H1 (cell line): Measurements from ENCODE around the gene PMFBP1. TPM values are rescaled to one million over a fixed set of nuclear protein-coding genes. Genes with fewer than 3 reads are reported as not detected.

Experiments
- CTCF ChIA-PET: fragments of 300-600 bp; sonication (Branson Sonifier 250); formaldehyde crosslinking; loops from one replicate; lab custom pipeline; 2021; ENCODE audit not compliant: partially characterized antibody; lab: Charles Lee
- POLR2A ChIA-PET: fragments of 300-600 bp; sonication (Branson Sonifier 250); formaldehyde crosslinking; loops from one replicate; lab custom pipeline; 2021; ENCODE audit warnings: inconsistent platforms; ENCODE audit not compliant: partially characterized antibody; lab: Charles Lee
- DNase-seq, 2 experiments: peaks; one replicate each; pipeline versions ENCODE4 v3.0.0 to v3.0.0-alpha.2; 2010 to 2022; ENCODE audit warnings: low spot score in 2 of 2, low read depth in 1 of 2, mixed read lengths in 1 of 2
- FAIRE-seq: peaks from 2 replicates; lab custom pipeline; 2011; peaks lifted over from hg19 to GRCh38; lab: Jason Lieb, UNC
- H2AFZ ChIP-seq: 2 replicates; pipeline ENCODE4 v1.8.1; 2012; ENCODE audit warnings: low read length, inconsistent platforms
- H2AK5ac ChIP-seq: 2 replicates; pipeline ENCODE4 v1.6.1; 2013; ENCODE audit warnings: low read depth, low read length
- H2BK120ac ChIP-seq: replicated peaks from 2 replicates; pipeline ENCODE3; 2013; ENCODE audit warnings: low read depth, low read length, inconsistent platforms
- H2BK12ac ChIP-seq: 2 replicates; pipeline ENCODE4 v1.6.1; 2013; ENCODE audit warnings: low read depth, low read length
- H2BK15ac ChIP-seq: 2 replicates; pipeline ENCODE4 v1.6.1; 2013; ENCODE audit warnings: low read length
- H2BK20ac ChIP-seq: 2 replicates; pipeline ENCODE4 v1.6.1; 2013; ENCODE audit warnings: low read length
- H2BK5ac ChIP-seq: 2 replicates; pipeline ENCODE4 v1.6.1; 2013; ENCODE audit warnings: low read depth, low read length
- H3K14ac ChIP-seq: 2 replicates; pipeline ENCODE4 v1.6.1; 2013; ENCODE audit warnings: inconsistent platforms; ENCODE audit not compliant: insufficient read length
- H3K18ac ChIP-seq: 2 replicates; pipeline ENCODE4 v1.6.1; 2013; ENCODE audit warnings: low read length; ENCODE audit errors: extremely low read depth
- H3K23ac ChIP-seq: 2 replicates; pipeline ENCODE4 v1.6.1; 2013; ENCODE audit warnings: inconsistent platforms; ENCODE audit not compliant: insufficient read length
- H3K23me2 ChIP-seq: 2 replicates; pipeline ENCODE4 v1.6.1; 2013; ENCODE audit warnings: low read depth, low read length
- H3K27ac ChIP-seq: 2 replicates; pipeline ENCODE4 v1.6.1; 2011; ENCODE audit warnings: low read depth, low read length, inconsistent platforms
- H3K27me3 ChIP-seq, 4 experiments: replicated peaks in 1 of 4; 1 replicate in 1 of 4; 2 replicates in 3 of 4; pipeline versions ENCODE4 v1.6.1 to v1.8.1; 2011 to 2013; ENCODE audit warnings: low read length in 3 of 4, mild to moderate bottlenecking in 3 of 4, inconsistent platforms in 2 of 4, mixed read lengths in 2 of 4, moderate library complexity in 1 of 4; ENCODE audit not compliant: control insufficient read depth in 3 of 4, insufficient read depth in 3 of 4; ENCODE audit errors: extremely low read depth in 1 of 4
- H3K36me3 ChIP-seq, 4 experiments: 2 replicates each; pipeline versions ENCODE4 v1.6.1 to v1.8.1; 2011 to 2013; ENCODE audit warnings: mild to moderate bottlenecking in 4 of 4, low read length in 3 of 4, moderate library complexity in 2 of 4, control low read depth in 1 of 4, inconsistent platforms in 1 of 4; ENCODE audit not compliant: insufficient read depth in 4 of 4, control insufficient read depth in 2 of 4
- H3K4ac ChIP-seq: replicated peaks from 2 replicates; pipeline ENCODE3; 2013; ENCODE audit warnings: low read length, low read depth, mixed read lengths, inconsistent platforms; ENCODE audit not compliant: insufficient read length
- H3K4me1 ChIP-seq, 4 experiments: replicated peaks in 1 of 4; 1 replicate in 1 of 4; 2 replicates in 3 of 4; pipeline versions ENCODE4 v1.6.1 to v1.8.1; 2011 to 2013; ENCODE audit warnings: low read length in 3 of 4, inconsistent platforms in 2 of 4, mixed read lengths in 1 of 4; ENCODE audit not compliant: insufficient read depth in 4 of 4, control insufficient read depth in 3 of 4
- H3K4me2 ChIP-seq, 2 experiments: 2 replicates each; pipeline versions ENCODE4 v1.6.1 to v1.8.1; 2011 to 2013; ENCODE audit warnings: low read depth in 2 of 2, low read length in 2 of 2, control low read depth in 1 of 2, inconsistent platforms in 1 of 2, mild to moderate bottlenecking in 1 of 2; ENCODE audit not compliant: insufficient read depth in 1 of 2
- H3K4me3 ChIP-seq, 4 experiments: fragments of 200-600, 300-600 bp in 1 of 4; sonication (generic), shearing (Covaris generic), sonication (Bioruptor Twin) in 1 of 4; 2 replicates each; pipeline versions ENCODE4 v1.5.1 to v1.8.1; 2011 to 2016; ENCODE audit warnings: low read length in 4 of 4, low read depth in 3 of 4, control low read depth in 2 of 4, inconsistent platforms in 2 of 4, mild to moderate bottlenecking in 2 of 4, mixed read lengths in 1 of 4, moderate library complexity in 1 of 4; ENCODE audit not compliant: insufficient read depth in 2 of 4; ENCODE audit errors: extremely low read depth in 1 of 4
- H3K56ac ChIP-seq: replicated peaks from 2 replicates; pipeline ENCODE3; 2013; ENCODE audit warnings: low read depth, mild to moderate bottlenecking, mixed read lengths, low read length, inconsistent platforms; ENCODE audit not compliant: insufficient read length
- H3K79me1 ChIP-seq: 2 replicates; pipeline ENCODE4 v1.6.1; 2013; ENCODE audit warnings: low read depth, low read length, control low read depth
- H3K79me2 ChIP-seq, 2 experiments: 2 replicates each; pipeline versions ENCODE4 v1.6.1 to v1.8.1; 2012 to 2013; ENCODE audit warnings: low read length in 2 of 2, mild to moderate bottlenecking in 2 of 2, inconsistent platforms in 1 of 2; ENCODE audit not compliant: insufficient read depth in 2 of 2, control insufficient read depth in 1 of 2
- H3K9ac ChIP-seq, 4 experiments: replicated peaks in 1 of 4; 1 replicate in 1 of 4; 2 replicates in 3 of 4; pipeline versions ENCODE4 v1.6.1 to v1.8.1; 2011 to 2013; ENCODE audit warnings: low read depth in 3 of 4, low read length in 3 of 4, control low read depth in 2 of 4, mild to moderate bottlenecking in 2 of 4, moderate library complexity in 2 of 4, inconsistent platforms in 1 of 4; ENCODE audit errors: extremely low read depth in 1 of 4
- H3K9me3 ChIP-seq, 2 experiments: 2 replicates each; pipeline versions ENCODE4 v1.6.1 to v1.8.1; 2012 to 2013; ENCODE audit warnings: mild to moderate bottlenecking in 2 of 2, moderate library complexity in 2 of 2, control low read depth in 1 of 2, inconsistent platforms in 1 of 2, low read depth in 1 of 2, low read length in 1 of 2, mixed read lengths in 1 of 2; ENCODE audit not compliant: insufficient read depth in 2 of 2
- H4K20me1 ChIP-seq, 2 experiments: replicated peaks in 1 of 2; 2 replicates each; pipeline versions ENCODE3 to v1.8.1; 2011 to 2013; ENCODE audit warnings: inconsistent platforms in 2 of 2, low read length in 2 of 2, mild to moderate bottlenecking in 1 of 2; ENCODE audit not compliant: insufficient read depth in 2 of 2, control insufficient read depth in 1 of 2
- H4K5ac ChIP-seq: 2 replicates; pipeline ENCODE4 v1.6.1; 2013; ENCODE audit warnings: low read length, low read depth, mixed read lengths, inconsistent platforms; ENCODE audit not compliant: insufficient read length
- H4K8ac ChIP-seq: 2 replicates; pipeline ENCODE4 v1.8.0; 2013; ENCODE audit warnings: mild to moderate bottlenecking, moderate library complexity, low read length, inconsistent platforms; ENCODE audit not compliant: insufficient read depth; ENCODE audit errors: extremely low read depth
- H4K91ac ChIP-seq: replicated peaks from 2 replicates; pipeline ENCODE3; 2013; ENCODE audit warnings: low read length, mixed read lengths, inconsistent platforms; ENCODE audit not compliant: insufficient read length
- ASH2L ChIP-seq: fragments of 200-600, 300-600 bp; sonication (generic); IDR thresholded peaks from one replicate; pipeline ENCODE4 v1.7.1; 2017; ENCODE audit warnings: low read length
- BACH1 ChIP-seq: IDR thresholded peaks from 2 replicates; pipeline ENCODE4 v1.6.1; 2012; ENCODE audit warnings: low read length, improper control_type of control experiment
- CBX5 ChIP-seq: fragments of 300-800, 300-1000 bp; sonication (generic); IDR thresholded peaks from 2 replicates; pipeline ENCODE4 v1.7.1; 2016; ENCODE audit warnings: antibody characterized with exemption, low read length, low read depth
- GABPA ChIP-seq: IDR thresholded peaks from 2 replicates; pipeline ENCODE4 v1.6.1; 2011; ENCODE audit warnings: mild to moderate bottlenecking, low read length, moderate library complexity, borderline replicate concordance; ENCODE audit not compliant: insufficient read depth
- HDAC2 ChIP-seq, 2 experiments: fragments of 300-600 bp in 1 of 2; sonication (generic) in 1 of 2; IDR thresholded peaks; 2 replicates each; pipeline ENCODE4 v1.6.1; 2011 to 2012; ENCODE audit warnings: low read depth in 2 of 2, low read length in 2 of 2, mild to moderate bottlenecking in 2 of 2, moderate library complexity in 2 of 2, borderline replicate concordance in 1 of 2, inconsistent platforms in 1 of 2
- JUN ChIP-seq: IDR thresholded peaks from 2 replicates; pipeline ENCODE4 v1.6.1; 2011; ENCODE audit warnings: low read depth, mild to moderate bottlenecking, improper control_type of control experiment, low read length
- POLR2A ChIP-seq, 2 experiments: IDR thresholded peaks; 1 replicate in 1 of 2; 2 replicates in 1 of 2; pipeline ENCODE4 v1.6.1; 2011; ENCODE audit warnings: low read depth in 2 of 2, low read length in 2 of 2, mild to moderate bottlenecking in 2 of 2; ENCODE audit errors: control extremely low read depth in 1 of 2
- SIN3A ChIP-seq, 2 experiments: IDR thresholded peaks in 1 of 2; conservative IDR thresholded peaks in 1 of 2; 2 replicates each; pipeline ENCODE4 v1.6.1; 2011 to 2012; ENCODE audit warnings: low read length in 2 of 2, improper control_type of control experiment in 1 of 2, low read depth in 1 of 2, mild to moderate bottlenecking in 1 of 2
- SIX5 ChIP-seq: IDR thresholded peaks from 2 replicates; pipeline ENCODE4 v1.6.1; 2011; ENCODE audit warnings: mild to moderate bottlenecking, low read depth, low read length
- SP1 ChIP-seq: IDR thresholded peaks from 2 replicates; pipeline ENCODE4 v1.6.1; 2011; ENCODE audit warnings: low read depth, low read length
- WGBS, 2 experiments: shearing (Covaris generic) in 1 of 2; methylation state at CpG; one replicate each; pipeline versions ENCODE4 v1.1.6 to v1.1.7; 2013 to 2015; ENCODE audit warnings: low lambda C conversion rate in 2 of 2, mixed read lengths in 2 of 2, inconsistent platforms in 1 of 2, low coverage in 1 of 2, missing lambda C conversion rate in 1 of 2; ENCODE audit not compliant: insufficient replicate concordance in 2 of 2, insufficient coverage in 1 of 2, insufficient read length in 1 of 2; ENCODE audit errors: extremely low coverage in 1 of 2, missing lambda C conversion rate in 1 of 2; 5-methylcytosine and 5-hydroxymethylcytosine counted together
- polyA plus RNA-seq, 7 experiments: library from polyadenylated mRNA; depleted of rRNA in 3 of 7; stranded (reverse) in 5 of 7; unstranded in 2 of 7; fragments of >200 nt in 5 of 7; fragments of 200-250 nt in 2 of 7; gene quantifications; 1 replicate in 5 of 7; 2 replicates in 1 of 7; 4 replicates in 1 of 7; pipeline versions ENCODE4 v1.2.1 to v1.2.3, GENCODE V29; 2011 to 2013; ENCODE audit warnings: missing spikeins in 2 of 7, mixed read lengths in 2 of 7
- total RNA-seq: library from RNA; stranded (reverse); fragmentation: NEBNext Ultra II Directional; extraction: Animal tissue kit (Norgen Biotek cat#: 25700); gene quantifications from 2 replicates; pipeline ENCODE4 v1.2.1, GENCODE V29; 2021
- TF ChIP-seq, protein P1 (sequence below), 3 experiments: IDR thresholded peaks; 1 replicate in 2 of 3; 2 replicates in 1 of 3; pipeline versions ENCODE4 v1.5.1 to v1.6.1; 2011; ENCODE audit warnings: low read length in 3 of 3, mild to moderate bottlenecking in 3 of 3, inconsistent platforms in 2 of 3, low read depth in 1 of 3, moderate library complexity in 1 of 3; ENCODE audit not compliant: insufficient read depth in 1 of 3; ENCODE audit errors: control extremely low read depth in 1 of 3
- TF ChIP-seq, protein P2 (sequence below): IDR thresholded peaks from 2 replicates; pipeline ENCODE4 v1.6.1; 2011; ENCODE audit warnings: low read depth, mild to moderate bottlenecking, low read length; ENCODE audit not compliant: insufficient read depth

Gene PMFBP1
- total and polyA plus RNA-seq, 2 of the 8 experiments (the other 6 are each of a cell fraction or from before 2014, with no cell fraction given) = 0.32 to 1.6 TPM

DNA sequence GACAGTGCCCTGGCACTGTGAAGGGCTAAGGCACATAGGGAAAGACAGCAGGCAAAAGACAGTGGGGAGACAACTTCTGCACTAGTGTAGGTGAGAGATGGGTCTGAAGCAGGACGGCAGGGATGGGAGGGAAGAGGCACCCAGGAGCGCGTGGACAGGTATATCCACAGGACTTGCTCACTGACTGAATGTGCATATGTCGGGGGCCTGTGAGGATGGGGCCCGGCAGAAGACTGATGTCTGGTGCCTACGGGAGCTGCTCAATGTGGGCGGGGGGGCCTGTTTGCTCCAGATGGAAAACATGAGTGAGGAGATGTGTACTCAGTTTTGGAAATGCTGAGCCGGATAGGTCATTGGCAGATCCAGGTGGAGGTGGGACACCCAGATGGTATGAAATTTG is 47.3 kb upstream of the PMFBP1 start:
- FAIRE-seq = no peak
- no peak overlapping the region for H4K91ac ChIP-seq
- H4K5ac ChIP-seq = no peak overlapping the region
- TF ChIP-seq, protein P1, sequence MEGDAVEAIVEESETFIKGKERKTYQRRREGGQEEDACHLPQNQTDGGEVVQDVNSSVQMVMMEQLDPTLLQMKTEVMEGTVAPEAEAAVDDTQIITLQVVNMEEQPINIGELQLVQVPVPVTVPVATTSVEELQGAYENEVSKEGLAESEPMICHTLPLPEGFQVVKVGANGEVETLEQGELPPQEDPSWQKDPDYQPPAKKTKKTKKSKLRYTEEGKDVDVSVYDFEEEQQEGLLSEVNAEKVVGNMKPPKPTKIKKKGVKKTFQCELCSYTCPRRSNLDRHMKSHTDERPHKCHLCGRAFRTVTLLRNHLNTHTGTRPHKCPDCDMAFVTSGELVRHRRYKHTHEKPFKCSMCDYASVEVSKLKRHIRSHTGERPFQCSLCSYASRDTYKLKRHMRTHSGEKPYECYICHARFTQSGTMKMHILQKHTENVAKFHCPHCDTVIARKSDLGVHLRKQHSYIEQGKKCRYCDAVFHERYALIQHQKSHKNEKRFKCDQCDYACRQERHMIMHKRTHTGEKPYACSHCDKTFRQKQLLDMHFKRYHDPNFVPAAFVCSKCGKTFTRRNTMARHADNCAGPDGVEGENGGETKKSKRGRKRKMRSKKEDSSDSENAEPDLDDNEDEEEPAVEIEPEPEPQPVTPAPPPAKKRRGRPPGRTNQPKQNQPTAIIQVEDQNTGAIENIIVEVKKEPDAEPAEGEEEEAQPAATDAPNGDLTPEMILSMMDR (IDR thresholded peaks at IDR 0.05; ENCODE audit: control extremely low read depth in 1 of 3, insufficient read depth in 1 of 3, low read depth in 1 of 3, low read length in 3 of 3) = no peak
- no peak for TF ChIP-seq BACH1
- no peak for TF ChIP-seq CBX5
- no peak for TF ChIP-seq SP1
- no peak for TF ChIP-seq SIN3A (conservative IDR thresholded peaks at IDR 0.05 in 1 of 2, IDR thresholded peaks at IDR 0.05 in 1 of 2; ENCODE audit: low read depth in 1 of 2, low read length in 2 of 2)
- no peak for TF ChIP-seq POLR2A (IDR thresholded peaks at IDR 0.05; ENCODE audit: control extremely low read depth in 1 of 2, low read depth in 2 of 2, low read length in 2 of 2)
- no peak for TF ChIP-seq GABPA
- TF ChIP-seq HDAC2 (IDR thresholded peaks at IDR 0.05; ENCODE audit: borderline replicate concordance in 1 of 2, low read depth in 2 of 2, low read length in 2 of 2) = no peak
- TF ChIP-seq JUN = no peak
- TF ChIP-seq, protein P2, sequence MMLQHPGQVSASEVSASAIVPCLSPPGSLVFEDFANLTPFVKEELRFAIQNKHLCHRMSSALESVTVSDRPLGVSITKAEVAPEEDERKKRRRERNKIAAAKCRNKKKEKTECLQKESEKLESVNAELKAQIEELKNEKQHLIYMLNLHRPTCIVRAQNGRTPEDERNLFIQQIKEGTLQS = no peak
- no peak for TF ChIP-seq ASH2L
- no peak for TF ChIP-seq SIX5

More for the DNA sequence above, 47.3 kb upstream of the PMFBP1 start:
- no peak overlapping the region for H3K9ac ChIP-seq
- ChIA-PET POLR2A (no interaction called here), CTCF (interaction anchor here (1.1 kb wide), 1 partner anchor 16 kb away, joined by 3 read pairs; no protein-coding TSS in a partner anchor)
- H3K4me2 ChIP-seq = no peak overlapping the region
- no peaks in the 10 kb centered on the region for H3K4me1 ChIP-seq
- no peak overlapping the region for H2BK5ac ChIP-seq
- no peak overlapping the region for H2BK20ac ChIP-seq
- no peaks in the 10 kb centered on the region; a peak in 1 of 4 replicates for H3K9me3 ChIP-seq
- no peak overlapping the region for H2AK5ac ChIP-seq
- H4K20me1 ChIP-seq = no peaks in the 10 kb centered on the region
- H3K79me1 ChIP-seq = no peaks in the 10 kb centered on the region
- WGBS, 2 experiments = 89% methylated on average over 8 of the region's 8 CpGs; no CpG with 5 or more reads in 1 of the 2 experiments
- no peak overlapping the region for H3K14ac ChIP-seq
- H4K8ac ChIP-seq = no peak overlapping the region
- no peak overlapping the region for H3K18ac ChIP-seq
- no peak overlapping the region for H2BK12ac ChIP-seq
- no peak overlapping the region for H2BK15ac ChIP-seq
- no peak overlapping the region for H3K4ac ChIP-seq
- H3K23ac ChIP-seq = no peak overlapping the region
- no peak overlapping the region for H3K4me3 ChIP-seq
- no peak overlapping the region for H3K27ac ChIP-seq
- H2BK120ac ChIP-seq = no peak overlapping the region
- no peaks in the 10 kb centered on the region for H3K23me2 ChIP-seq
- no peak for DNase-seq
- H3K79me2 ChIP-seq = no peaks in the 10 kb centered on the region
- no peak overlapping the region for H3K56ac ChIP-seq
- no peak overlapping the region for H2AFZ ChIP-seq
- no peaks in the 10 kb centered on the region for H3K36me3 ChIP-seq
- H3K27me3 ChIP-seq = no peaks in the 10 kb centered on the region
